SK-N-SH (cell line): ENCODE data around the gene PIH1D2. TPM values are rescaled to one million over a fixed set of nuclear protein-coding genes. Genes with fewer than 3 reads are reported as not detected.
A peak's percentile ranks its signal among the peaks of the same experiment; 100 is the strongest.
"Not testable (repeated sequence)": the region's sequence is repeated elsewhere in the genome, so short reads cannot be mapped to it uniquely, and the experiment has no call there.

ENCODE experiments used
- CTCF ChIA-PET: fragments of 300-600, 350-600 bp; formaldehyde crosslinking; extraction: SDS; loops from one replicate; lab custom pipeline; 2021; lab: Yijun Ruan, JAX
- POLR2A ChIA-PET: fragments of 350-600 bp; sonication (Branson Sonifier 250); formaldehyde crosslinking; extraction: SDS; loops from one replicate; lab custom pipeline; 2020; ENCODE audit warnings: antibody characterized with exemption, inconsistent platforms; lab: Yijun Ruan, JAX
- DNase-seq: peaks from one replicate; pipeline ENCODE4 v3.0.0; 2012
- H2AFZ ChIP-seq: fragments of 200-600 bp; sonication (generic); 2 replicates; pipeline ENCODE4 v1.8.1; 2016; ENCODE audit warnings: antibody characterized with exemption, mild to moderate bottlenecking, low read depth
- H3F3A ChIP-seq: fragments of 200-600 bp; sonication (generic); replicated peaks from 2 replicates; pipeline ENCODE3; 2016; ENCODE audit warnings: antibody characterized with exemption, mild to moderate bottlenecking; ENCODE audit not compliant: insufficient read depth
- H3K27ac ChIP-seq, 2 experiments: fragments of 200-500 bp in 1 of 2; fragments of 200-600 bp in 1 of 2; sonication (Bioruptor generic) in 1 of 2; sonication (generic), shearing (Covaris generic) in 1 of 2; 2 replicates each; pipeline versions ENCODE4 v1.5.1 to v1.6.1; 2014 to 2016; ENCODE audit warnings: low read depth in 2 of 2, inconsistent platforms in 1 of 2, low read length in 1 of 2, mild to moderate bottlenecking in 1 of 2, mixed read lengths in 1 of 2
- H3K27me3 ChIP-seq: fragments of 200-600 bp; sonication (generic), shearing (Covaris generic); 2 replicates; pipeline ENCODE4 v1.6.1; 2016; ENCODE audit warnings: mixed run types; ENCODE audit not compliant: insufficient read depth
- H3K36me3 ChIP-seq, 2 experiments: fragments of 200-500 bp in 1 of 2; fragments of 200-600 bp in 1 of 2; sonication (Bioruptor generic) in 1 of 2; sonication (generic) in 1 of 2; replicated peaks in 1 of 2; 2 replicates each; pipeline versions ENCODE3 to v1.5.1; 2014 to 2016; ENCODE audit warnings: low read length in 1 of 2, mild to moderate bottlenecking in 1 of 2; ENCODE audit not compliant: insufficient read depth in 2 of 2, control insufficient read depth in 1 of 2
- H3K4me1 ChIP-seq, 2 experiments: fragments of 200-500 bp in 1 of 2; fragments of 200-600 bp in 1 of 2; sonication (Bioruptor generic) in 1 of 2; sonication (generic), shearing (Covaris generic) in 1 of 2; 2 replicates each; pipeline versions ENCODE4 v1.5.1 to v1.6.1; 2014 to 2016; ENCODE audit warnings: low read depth in 1 of 2, low read length in 1 of 2, mixed run types in 1 of 2; ENCODE audit not compliant: insufficient read depth in 2 of 2, control insufficient read depth in 1 of 2
- H3K4me2 ChIP-seq: fragments of 200-600 bp; sonication (generic), shearing (Covaris generic); 2 replicates; pipeline ENCODE4 v1.6.1; 2017; ENCODE audit warnings: mixed run types
- H3K4me3 ChIP-seq, 2 experiments: fragments of 200-500 bp in 1 of 2; fragments of 200-600 bp in 1 of 2; sonication (Bioruptor generic) in 1 of 2; sonication (generic), shearing (Covaris generic) in 1 of 2; 2 replicates each; pipeline versions ENCODE4 v1.5.1 to v1.8.1; 2014 to 2016; ENCODE audit warnings: low read depth in 2 of 2, inconsistent platforms in 1 of 2, low read length in 1 of 2, mild to moderate bottlenecking in 1 of 2, mixed read lengths in 1 of 2, moderate library complexity in 1 of 2
- H3K79me2 ChIP-seq: fragments of 200-600 bp; sonication (generic); 2 replicates; pipeline ENCODE4 v1.8.1; 2017; ENCODE audit warnings: mild to moderate bottlenecking; ENCODE audit not compliant: insufficient read depth
- H3K9ac ChIP-seq: fragments of 200-600 bp; sonication (generic); 2 replicates; pipeline ENCODE4 v1.6.1; 2017; ENCODE audit warnings: mixed run types
- H3K9me2 ChIP-seq: fragments of 200-600 bp; sonication (generic); 2 replicates; pipeline ENCODE4 v1.6.1; 2017; ENCODE audit warnings: mixed run types
- H3K9me3 ChIP-seq: fragments of 200-600 bp; sonication (generic); 2 replicates; pipeline ENCODE4 v1.6.1; 2017; ENCODE audit warnings: mixed run types, mild to moderate bottlenecking, moderate library complexity
- H4K20me1 ChIP-seq: fragments of 200-600 bp; sonication (generic); 2 replicates; pipeline ENCODE4 v1.6.1; 2017; ENCODE audit warnings: mild to moderate bottlenecking, mixed run types; ENCODE audit not compliant: insufficient read depth
- EP300 ChIP-seq, 2 experiments: IDR thresholded peaks; 2 replicates each; pipeline versions ENCODE4 v1.4.0 to v1.6.1; 2012; ENCODE audit warnings: borderline replicate concordance in 1 of 2, low read depth in 1 of 2, low read length in 1 of 2
- IRF3 ChIP-seq: fragments of 150-350 bp; IDR thresholded peaks from 2 replicates; pipeline ENCODE4 v1.6.1; 2016; ENCODE audit warnings: mild to moderate bottlenecking, low read depth, low read length
- RCOR1 ChIP-seq: fragments of 150-350 bp; IDR thresholded peaks from 2 replicates; pipeline ENCODE4 v1.6.1; 2017; ENCODE audit warnings: antibody characterized with exemption, low read length
- SIN3A ChIP-seq: IDR thresholded peaks from 2 replicates; pipeline ENCODE4 v1.6.1; 2012; ENCODE audit warnings: low read depth, mild to moderate bottlenecking, low read length, moderate library complexity, borderline replicate concordance
- ZBTB33 ChIP-seq: IDR thresholded peaks from 2 replicates; pipeline ENCODE4 v1.4.0; 2012; ENCODE audit warnings: low read depth, borderline replicate concordance
- WGBS: methylation state at CpG from one replicate; pipeline ENCODE4 v1.1.6; 2017; ENCODE audit warnings: low lambda C conversion rate; 5-methylcytosine and 5-hydroxymethylcytosine counted together
- polyA plus RNA-seq, 3 experiments: library from polyadenylated mRNA; depleted of rRNA; stranded (reverse); fragments of >200 nt; gene quantifications; 2 replicates each; pipeline ENCODE4 v1.2.3, GENCODE V29; 2012

PIH1D2 gene
- polyA plus RNA-seq, 1 of the 3 experiments (the other 2 are of a cell fraction) = 0.97 TPM

GRCh38 chr11:112049777-112050176, 24.0 kb downstream of the PIH1D2 start (continued):
- TF ChIP-seq IRF3 (no peak), SIN3A (no peak)
- TF ChIP-seq, all 33 proteins: peak for 0

- POLR2A ChIA-PET, H3K9ac ChIP-seq, H3K9me2 ChIP-seq, H3K27me3 ChIP-seq, H3K79me2 ChIP-seq, H3K9me3 ChIP-seq, DNase-seq, H3K4me3 ChIP-seq, H4K20me1 ChIP-seq, CTCF ChIA-PET, H2AFZ ChIP-seq: not testable (repeated sequence)
- Histone ChIP-seq H3K4me1 (peaks cover 0 to 12% of the 10 kb centered on the region in 2 experiments; a peak in 2 of 4 replicates), H3K4me2 (peak overlapping the region; percentile 49; the same call in 1 of the 2 replicates), H3K27ac (peak overlapping the region in 1 of 2 experiments; percentile 61; a peak in 2 of 4 replicates), H3F3A (peaks cover 15% of the 10 kb centered on the region), H3K36me3 (peaks cover 58 to 90% of the 10 kb centered on the region in 2 experiments)
- WGBS = 96% methylated on average over 3 of the region's 3 CpGs
Measured at GRCh38 chr11:112048256-112048655, 25.6 kb downstream of the PIH1D2 start.

GRCh38 chr11:112046647-112047046, 27.2 kb downstream of the PIH1D2 start:
- H4K20me1 ChIP-seq, H2AFZ ChIP-seq, H3K27ac ChIP-seq, CTCF ChIA-PET, H3K9me2 ChIP-seq, H3K27me3 ChIP-seq, H3K9me3 ChIP-seq, H3K4me3 ChIP-seq, H3K4me2 ChIP-seq, H3K79me2 ChIP-seq, POLR2A ChIA-PET, H3K9ac ChIP-seq, DNase-seq: not testable (repeated sequence)
- 96% methylated on average over 2 of the region's 2 CpGs for WGBS
- Histone ChIP-seq H3K4me1 (peaks cover 0 to 12% of the 10 kb centered on the region in 2 experiments; a peak in 2 of 4 replicates), H3F3A (peaks cover 18% of the 10 kb centered on the region), H3K36me3 (peaks cover 57 to 82% of the 10 kb centered on the region in 2 experiments)

- peaks cover 0 to 12% of the 10 kb centered on the region in 2 experiments; a peak in 2 of 4 replicates for H3K4me1 ChIP-seq
- no peak overlapping the region for H2AFZ ChIP-seq
- H3F3A ChIP-seq = peaks cover 22% of the 10 kb centered on the region
- no peak overlapping the region for H3K4me3 ChIP-seq
- H3K36me3 ChIP-seq = peaks cover 53 to 71% of the 10 kb centered on the region in 2 experiments
- H3K9me3 ChIP-seq = no peaks in the 10 kb centered on the region
- 0 out of 2 replicates have a peak, but pooled peaks cover 3% of the 10 kb centered on the region for H4K20me1 ChIP-seq
- 98% methylated on average over 4 of the region's 4 CpGs for WGBS
- no peak overlapping the region for H3K9ac ChIP-seq
- no peaks in the 10 kb centered on the region for H3K27me3 ChIP-seq
- peaks cover 6% of the 10 kb centered on the region; the same call in 1 of the 2 replicates for H3K79me2 ChIP-seq
- no peak overlapping the region for H3K4me2 ChIP-seq
- CTCF ChIA-PET = interaction anchor here (1.0 kb wide), 1 partner anchor 8 kb away, joined by 3 read pairs; no protein-coding TSS in a partner anchor
- H3K27ac ChIP-seq = no peak overlapping the region
- no peaks in the 10 kb centered on the region for H3K9me2 ChIP-seq
- TF ChIP-seq ZBTB33 = no peak
- TF ChIP-seq EP300 (IDR thresholded peaks at IDR 0.05; ENCODE audit: borderline replicate concordance in 1 of 2, low read depth in 1 of 2, low read length in 1 of 2) = no peak
- no peak for TF ChIP-seq RCOR1
- POLR2A ChIA-PET = no interaction called here
- DNase-seq = no peak
Measured at GRCh38 chr11:112044961-112045360, 28.9 kb downstream of the PIH1D2 start.
